AG04449 (cell line): ENCODE measurements around the gene NTM.

Experiments used
- CTCF ChIA-PET: fragments of 350-600 bp; formaldehyde crosslinking; extraction: SDS; loops from one replicate; lab custom pipeline; 2021; ENCODE audit warnings: antibody characterized with exemption; lab: Yijun Ruan, JAX
- POLR2A ChIA-PET: fragments of 400-600, 350-600 bp; formaldehyde crosslinking; extraction: SDS; loops from one replicate; lab custom pipeline; 2020; ENCODE audit warnings: antibody characterized with exemption, inconsistent platforms; lab: Yijun Ruan, JAX
- DNase-seq: peaks from one replicate; pipeline ENCODE4 v3.0.0-alpha.2; 2010; ENCODE audit warnings: low read depth, low spot score
- H3K4me3 ChIP-seq: 2 replicates; pipeline ENCODE4 v1.5.1; 2011; ENCODE audit warnings: low read depth, mild to moderate bottlenecking, control low read depth, low read length
- CTCF ChIP-seq: IDR thresholded peaks from one replicate; pipeline ENCODE4 v1.5.1; 2011; ENCODE audit warnings: mild to moderate bottlenecking, moderate library complexity, low read length, control low read depth, inconsistent platforms; ENCODE audit not compliant: insufficient read depth; ENCODE audit errors: missing control alignments

NTM gene

GRCh38 chr11:131478341-131478740, 107.9 kb downstream of the NTM start:
- POLR2A ChIA-PET = no interaction called here
- no peak for DNase-seq
- CTCF ChIA-PET = no interaction called here
- TF ChIP-seq CTCF = no peak
- H3K4me3 ChIP-seq = no peak overlapping the region

GRCh38 chr11:131481303-131481702, 110.9 kb downstream of the NTM start:
- TF ChIP-seq CTCF = no peak
- CTCF ChIA-PET = interaction anchor here (1.1 kb wide), 1 partner anchor 13 kb away, joined by 3 read pairs; no protein-coding TSS in a partner anchor

DNA sequence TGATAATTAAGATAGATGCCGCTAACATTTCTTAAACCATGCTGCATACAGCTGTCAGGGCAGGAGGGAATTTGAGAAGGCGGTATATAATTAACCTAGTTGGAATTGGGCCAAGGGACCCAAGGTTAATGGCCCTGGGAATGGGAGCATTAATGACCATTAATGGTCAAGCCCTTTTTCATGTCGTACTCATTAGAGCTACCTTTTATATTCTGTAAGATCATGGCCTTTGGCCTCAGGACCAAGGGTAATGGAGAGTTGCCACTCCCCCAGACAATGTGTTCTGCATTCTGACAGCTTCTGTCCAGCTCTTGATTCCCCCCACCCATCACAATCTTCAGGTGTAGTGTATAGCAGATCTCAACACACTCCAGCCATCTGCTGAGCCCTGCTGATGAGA, 111.6 kb downstream of the NTM start:
- POLR2A ChIA-PET = no interaction called here
- H3K4me3 ChIP-seq = no peak overlapping the region
- no peak for DNase-seq
- TF ChIP-seq CTCF = no peak
- CTCF ChIA-PET = no interaction called here

More at GRCh38 chr11:131481303-131481702, 110.9 kb downstream of the NTM start:
- POLR2A ChIA-PET = no interaction called here
- no peak overlapping the region for H3K4me3 ChIP-seq
- no peak for DNase-seq

- TF ChIP-seq CTCF = no peak
- ChIA-PET POLR2A (no interaction called here), CTCF (no interaction called here)
- no peak for DNase-seq
- no peak overlapping the region for H3K4me3 ChIP-seq
Measured at GRCh38 chr11:131483453-131483852, 113.0 kb downstream of the NTM start.

DNA sequence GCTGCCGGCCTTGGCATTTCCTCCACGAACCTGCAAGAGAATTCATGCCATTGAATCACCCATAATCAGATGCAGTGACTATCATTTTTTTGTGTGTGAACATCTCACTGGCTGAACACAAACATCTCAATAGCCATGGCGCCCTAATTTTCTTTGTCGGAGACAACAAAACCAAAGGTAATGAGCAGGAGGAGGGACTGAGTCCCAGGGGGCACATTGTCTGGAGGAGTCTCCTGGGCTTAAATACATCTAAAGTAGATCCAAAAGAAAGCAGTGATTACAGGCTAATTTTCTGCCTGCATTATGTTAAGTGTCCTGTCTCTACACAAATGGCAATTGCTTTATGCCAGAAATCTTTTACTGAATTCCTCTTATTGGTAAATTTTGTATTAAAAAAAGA, 113.5 kb downstream of the NTM start:
- no peak for DNase-seq
- POLR2A ChIA-PET = no interaction called here
- H3K4me3 ChIP-seq = no peak overlapping the region
- CTCF ChIA-PET = no interaction called here
- TF ChIP-seq CTCF = no peak

DNA sequence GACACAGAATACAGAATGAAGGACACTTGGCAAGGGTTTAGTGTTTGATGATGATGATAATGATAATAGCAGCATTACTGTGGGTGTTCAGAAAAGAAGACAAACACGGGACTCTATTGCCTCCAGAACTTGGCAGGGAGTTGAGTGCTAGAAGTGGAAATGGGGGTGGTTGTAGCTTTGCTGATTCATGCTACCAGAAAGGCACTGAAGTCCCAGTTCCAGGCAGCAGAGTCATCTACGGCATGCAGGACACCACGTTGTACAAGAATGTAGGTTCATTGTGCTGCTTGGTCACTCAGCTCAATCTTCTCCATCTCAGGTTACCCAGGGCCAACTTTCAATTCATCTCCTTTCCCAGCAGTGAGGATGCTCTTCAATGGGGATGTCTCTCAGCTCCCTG, 115.7 kb downstream of the NTM start:
- ChIA-PET POLR2A (no interaction called here), CTCF (no interaction called here)
- no peak overlapping the region for H3K4me3 ChIP-seq
- no peak for DNase-seq
- TF ChIP-seq CTCF = no peak
